ENCODE results near the gene RNASEH2C. TPM values are rescaled to one million over a fixed set of nuclear protein-coding genes. Genes with fewer than 3 reads are reported as not detected.

RNASEH2C gene
- total and polyA plus RNA-seq, 2 of the 13 experiments (the other 11 are each of a cell fraction or from before 2014, with no cell fraction given) = 27.4 to 50.9 TPM

DNA sequence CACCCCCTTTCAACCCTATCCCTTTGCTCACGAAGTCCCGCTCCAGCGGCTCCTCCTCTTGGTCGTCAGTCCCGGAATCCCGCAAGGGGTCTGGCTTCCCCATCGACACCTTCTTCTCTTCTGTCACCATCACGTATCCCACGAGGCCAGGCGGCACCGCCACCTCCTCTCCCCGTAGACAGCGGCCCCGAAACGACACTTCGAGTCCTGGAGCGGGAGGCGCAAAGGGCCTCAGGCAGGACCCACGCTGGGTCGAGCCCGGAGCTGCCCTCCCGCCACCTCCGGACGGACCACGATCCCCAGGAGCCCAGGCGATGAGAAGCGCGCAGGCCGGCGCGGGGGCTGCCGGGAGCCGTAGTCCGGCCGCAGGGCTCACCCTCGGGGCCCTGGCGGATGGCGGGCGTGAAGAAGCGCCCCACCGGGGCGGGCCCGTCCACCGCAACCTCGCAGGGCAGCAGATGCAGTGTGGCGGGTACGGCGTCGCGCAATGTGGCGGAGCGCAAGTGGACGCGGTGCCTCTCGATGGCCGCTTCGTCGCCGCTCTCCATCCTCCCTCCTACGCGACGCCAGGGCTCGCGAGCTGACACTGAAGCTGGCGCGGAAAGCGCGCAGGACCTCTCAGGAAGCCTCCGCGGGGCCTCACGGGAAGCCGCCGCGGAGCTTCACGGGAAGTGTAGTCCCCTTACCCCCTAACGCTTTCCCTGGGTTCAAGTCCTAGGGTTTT lies at the start of gene RNASEH2C (continued):
- peak; percentile 27; the same call in 1 of the 2 replicates for TF ChIP-seq RFXAP (CRISPR knock-in tag; IDR thresholded peaks at IDR 0.05; ENCODE audit: borderline replicate concordance)
- TF ChIP-seq, protein P1, sequence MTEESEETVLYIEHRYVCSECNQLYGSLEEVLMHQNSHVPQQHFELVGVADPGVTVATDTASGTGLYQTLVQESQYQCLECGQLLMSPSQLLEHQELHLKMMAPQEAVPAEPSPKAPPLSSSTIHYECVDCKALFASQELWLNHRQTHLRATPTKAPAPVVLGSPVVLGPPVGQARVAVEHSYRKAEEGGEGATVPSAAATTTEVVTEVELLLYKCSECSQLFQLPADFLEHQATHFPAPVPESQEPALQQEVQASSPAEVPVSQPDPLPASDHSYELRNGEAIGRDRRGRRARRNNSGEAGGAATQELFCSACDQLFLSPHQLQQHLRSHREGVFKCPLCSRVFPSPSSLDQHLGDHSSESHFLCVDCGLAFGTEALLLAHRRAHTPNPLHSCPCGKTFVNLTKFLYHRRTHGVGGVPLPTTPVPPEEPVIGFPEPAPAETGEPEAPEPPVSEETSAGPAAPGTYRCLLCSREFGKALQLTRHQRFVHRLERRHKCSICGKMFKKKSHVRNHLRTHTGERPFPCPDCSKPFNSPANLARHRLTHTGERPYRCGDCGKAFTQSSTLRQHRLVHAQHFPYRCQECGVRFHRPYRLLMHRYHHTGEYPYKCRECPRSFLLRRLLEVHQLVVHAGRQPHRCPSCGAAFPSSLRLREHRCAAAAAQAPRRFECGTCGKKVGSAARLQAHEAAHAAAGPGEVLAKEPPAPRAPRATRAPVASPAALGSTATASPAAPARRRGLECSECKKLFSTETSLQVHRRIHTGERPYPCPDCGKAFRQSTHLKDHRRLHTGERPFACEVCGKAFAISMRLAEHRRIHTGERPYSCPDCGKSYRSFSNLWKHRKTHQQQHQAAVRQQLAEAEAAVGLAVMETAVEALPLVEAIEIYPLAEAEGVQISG (CRISPR knock-in tag; IDR thresholded peaks at IDR 0.05) = peak; percentile 91
- TF ChIP-seq, protein P2, sequence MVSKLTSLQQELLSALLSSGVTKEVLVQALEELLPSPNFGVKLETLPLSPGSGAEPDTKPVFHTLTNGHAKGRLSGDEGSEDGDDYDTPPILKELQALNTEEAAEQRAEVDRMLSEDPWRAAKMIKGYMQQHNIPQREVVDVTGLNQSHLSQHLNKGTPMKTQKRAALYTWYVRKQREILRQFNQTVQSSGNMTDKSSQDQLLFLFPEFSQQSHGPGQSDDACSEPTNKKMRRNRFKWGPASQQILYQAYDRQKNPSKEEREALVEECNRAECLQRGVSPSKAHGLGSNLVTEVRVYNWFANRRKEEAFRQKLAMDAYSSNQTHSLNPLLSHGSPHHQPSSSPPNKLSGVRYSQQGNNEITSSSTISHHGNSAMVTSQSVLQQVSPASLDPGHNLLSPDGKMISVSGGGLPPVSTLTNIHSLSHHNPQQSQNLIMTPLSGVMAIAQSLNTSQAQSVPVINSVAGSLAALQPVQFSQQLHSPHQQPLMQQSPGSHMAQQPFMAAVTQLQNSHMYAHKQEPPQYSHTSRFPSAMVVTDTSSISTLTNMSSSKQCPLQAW (CRISPR knock-in tag; IDR thresholded peaks at IDR 0.05) = no peak
- no peak for TF ChIP-seq FOXJ3 (CRISPR knock-in tag; IDR thresholded peaks at IDR 0.05; ENCODE audit: borderline replicate concordance)
- TF ChIP-seq ZNF564 (CRISPR knock-in tag; IDR thresholded peaks at IDR 0.05) = peak; percentile 67
- peak; percentile 96 for TF ChIP-seq PCBP1 (IDR thresholded peaks at IDR 0.05; ENCODE audit: borderline replicate concordance, low read depth, low read length)
- TF ChIP-seq HNRNPK (IDR thresholded peaks at IDR 0.05; ENCODE audit: low read depth, low read length, poor library complexity, severe bottlenecking) = peak; percentile 94
- TF ChIP-seq SMAD1 (CRISPR knock-in tag; IDR thresholded peaks at IDR 0.05; ENCODE audit: borderline replicate concordance, low read depth) = 0 out of 2 replicates have a peak, but pooled peaks have one; percentile 47
- TF ChIP-seq, protein P3, sequence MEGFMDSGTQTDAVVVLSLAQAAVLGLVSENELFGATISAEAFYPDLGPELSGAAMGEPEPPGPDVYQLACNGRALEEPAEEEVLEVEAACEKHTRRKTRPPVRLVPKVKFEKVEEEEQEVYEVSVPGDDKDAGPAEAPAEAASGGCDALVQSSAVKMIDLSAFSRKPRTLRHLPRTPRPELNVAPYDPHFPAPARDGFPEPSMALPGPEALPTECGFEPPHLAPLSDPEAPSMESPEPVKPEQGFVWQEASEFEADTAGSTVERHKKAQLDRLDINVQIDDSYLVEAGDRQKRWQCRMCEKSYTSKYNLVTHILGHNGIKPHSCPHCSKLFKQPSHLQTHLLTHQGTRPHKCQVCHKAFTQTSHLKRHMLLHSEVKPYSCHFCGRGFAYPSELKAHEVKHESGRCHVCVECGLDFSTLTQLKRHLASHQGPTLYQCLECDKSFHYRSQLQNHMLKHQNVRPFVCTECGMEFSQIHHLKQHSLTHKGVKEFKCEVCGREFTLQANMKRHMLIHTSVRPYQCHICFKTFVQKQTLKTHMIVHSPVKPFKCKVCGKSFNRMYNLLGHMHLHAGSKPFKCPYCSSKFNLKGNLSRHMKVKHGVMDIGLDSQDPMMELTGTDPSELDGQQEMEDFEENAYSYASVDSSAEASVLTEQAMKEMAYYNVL (CRISPR knock-in tag; IDR thresholded peaks at IDR 0.05; ENCODE audit: borderline replicate concordance) = no peak; the same call in 1 of the 2 replicates
- TF ChIP-seq SIN3B (IDR thresholded peaks at IDR 0.05; ENCODE audit: low read length) = peak; percentile 65; the same call in 1 of the 2 replicates
- TF ChIP-seq, protein P4, sequence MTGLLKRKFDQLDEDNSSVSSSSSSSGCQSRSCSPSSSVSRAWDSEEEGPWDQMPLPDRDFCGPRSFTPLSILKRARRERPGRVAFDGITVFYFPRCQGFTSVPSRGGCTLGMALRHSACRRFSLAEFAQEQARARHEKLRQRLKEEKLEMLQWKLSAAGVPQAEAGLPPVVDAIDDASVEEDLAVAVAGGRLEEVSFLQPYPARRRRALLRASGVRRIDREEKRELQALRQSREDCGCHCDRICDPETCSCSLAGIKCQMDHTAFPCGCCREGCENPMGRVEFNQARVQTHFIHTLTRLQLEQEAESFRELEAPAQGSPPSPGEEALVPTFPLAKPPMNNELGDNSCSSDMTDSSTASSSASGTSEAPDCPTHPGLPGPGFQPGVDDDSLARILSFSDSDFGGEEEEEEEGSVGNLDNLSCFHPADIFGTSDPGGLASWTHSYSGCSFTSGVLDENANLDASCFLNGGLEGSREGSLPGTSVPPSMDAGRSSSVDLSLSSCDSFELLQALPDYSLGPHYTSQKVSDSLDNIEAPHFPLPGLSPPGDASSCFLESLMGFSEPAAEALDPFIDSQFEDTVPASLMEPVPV (CRISPR knock-in tag; IDR thresholded peaks at IDR 0.05) = no peak
- TF ChIP-seq, protein P5, sequence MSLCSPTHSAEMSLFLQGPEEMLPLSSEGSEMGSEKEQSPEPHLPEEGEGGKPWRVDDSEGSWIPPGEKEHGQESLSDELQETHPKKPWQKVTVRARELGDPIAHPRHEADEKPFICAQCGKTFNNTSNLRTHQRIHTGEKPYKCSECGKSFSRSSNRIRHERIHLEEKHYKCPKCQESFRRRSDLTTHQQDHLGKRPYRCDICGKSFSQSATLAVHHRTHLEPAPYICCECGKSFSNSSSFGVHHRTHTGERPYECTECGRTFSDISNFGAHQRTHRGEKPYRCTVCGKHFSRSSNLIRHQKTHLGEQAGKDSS (CRISPR knock-in tag; IDR thresholded peaks at IDR 0.05; ENCODE audit: borderline replicate concordance, low read depth) = peak; percentile 75; the same call in 1 of the 2 replicates
- TF ChIP-seq, protein P6, sequence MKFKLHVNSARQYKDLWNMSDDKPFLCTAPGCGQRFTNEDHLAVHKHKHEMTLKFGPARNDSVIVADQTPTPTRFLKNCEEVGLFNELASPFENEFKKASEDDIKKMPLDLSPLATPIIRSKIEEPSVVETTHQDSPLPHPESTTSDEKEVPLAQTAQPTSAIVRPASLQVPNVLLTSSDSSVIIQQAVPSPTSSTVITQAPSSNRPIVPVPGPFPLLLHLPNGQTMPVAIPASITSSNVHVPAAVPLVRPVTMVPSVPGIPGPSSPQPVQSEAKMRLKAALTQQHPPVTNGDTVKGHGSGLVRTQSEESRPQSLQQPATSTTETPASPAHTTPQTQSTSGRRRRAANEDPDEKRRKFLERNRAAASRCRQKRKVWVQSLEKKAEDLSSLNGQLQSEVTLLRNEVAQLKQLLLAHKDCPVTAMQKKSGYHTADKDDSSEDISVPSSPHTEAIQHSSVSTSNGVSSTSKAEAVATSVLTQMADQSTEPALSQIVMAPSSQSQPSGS (CRISPR knock-in tag; IDR thresholded peaks at IDR 0.05) = peak; percentile 49
- TF ChIP-seq ARNT (IDR thresholded peaks at IDR 0.05) = no peak
- peak; percentile 86; the same call in 1 of the 2 replicates for TF ChIP-seq SP4 (CRISPR knock-in tag; IDR thresholded peaks at IDR 0.05)
